ENCODE data around the gene IL12RB1. TPM values are rescaled to one million over a fixed set of nuclear protein-coding genes. Genes with fewer than 3 reads are reported as not detected.

The IL12RB1 gene
- total and polyA plus RNA-seq, 2 of the 13 experiments (the other 11 are each of a cell fraction or from before 2014, with no cell fraction given) = 0.03 to 0.04 TPM

- TF ChIP-seq GMEB1 (CRISPR knock-in tag; IDR thresholded peaks at IDR 0.05; ENCODE audit: borderline replicate concordance) (no peak), HOXA5 (CRISPR knock-in tag; IDR thresholded peaks at IDR 0.05) (0 out of 2 replicates have a peak, but pooled peaks have one; percentile 62), DMAP1 (CRISPR knock-in tag; IDR thresholded peaks at IDR 0.05) (no peak), MEIS1 (CRISPR knock-in tag; IDR thresholded peaks at IDR 0.05; ENCODE audit: borderline replicate concordance) (no peak), PHB2 (IDR thresholded peaks at IDR 0.05; ENCODE audit: partially characterized antibody) (no peak), ZBTB43 (CRISPR knock-in tag; conservative IDR thresholded peaks at IDR 0.05) (no peak), ZNF224 (CRISPR knock-in tag; IDR thresholded peaks at IDR 0.05) (no peak), ZNF431 (CRISPR knock-in tag; IDR thresholded peaks at IDR 0.05; ENCODE audit: borderline replicate concordance, low read depth) (0 out of 2 replicates have a peak, but pooled peaks have one; percentile 42), ZNF333 (CRISPR knock-in tag; IDR thresholded peaks at IDR 0.05; ENCODE audit: borderline replicate concordance) (no peak), SIX4 (CRISPR knock-in tag; IDR thresholded peaks at IDR 0.05) (no peak), SKI (IDR thresholded peaks at IDR 0.05; ENCODE audit: partially characterized antibody) (peak; percentile 46), ZC3H13 (CRISPR knock-in tag; IDR thresholded peaks at IDR 0.05) (no peak), ZNF138 (CRISPR knock-in tag; IDR thresholded peaks at IDR 0.05; ENCODE audit: low read depth) (no peak), HNRNPK (IDR thresholded peaks at IDR 0.05; ENCODE audit: low read depth, low read length, poor library complexity, severe bottlenecking) (peak; percentile 34), ZBTB3 (CRISPR knock-in tag; IDR thresholded peaks at IDR 0.05; ENCODE audit: borderline replicate concordance, low read depth) (no peak), ZBTB7B (CRISPR knock-in tag; IDR thresholded peaks at IDR 0.05) (no peak), NFKB2 (CRISPR knock-in tag; IDR thresholded peaks at IDR 0.05; ENCODE audit: borderline replicate concordance) (no peak; the same call in 1 of the 2 replicates), CBX1 (IDR thresholded peaks at IDR 0.05; ENCODE audit: low read depth) (no peak), MEIS2 (CRISPR knock-in tag; IDR thresholded peaks at IDR 0.05) (0 out of 2 replicates have a peak, but pooled peaks have one; percentile 38), ZNF652 (CRISPR knock-in tag; IDR thresholded peaks at IDR 0.05; ENCODE audit: borderline replicate concordance, low read depth) (no peak), ZNF792 (CRISPR knock-in tag; IDR thresholded peaks at IDR 0.05) (0 out of 2 replicates have a peak, but pooled peaks have one; percentile 10), YY1 (IDR thresholded peaks at IDR 0.05; ENCODE audit: insufficient read depth, insufficient replicate concordance, low read depth, low read length) (peak; percentile 34), POLR2A (IDR thresholded peaks at IDR 0.05; ENCODE audit: insufficient read depth in 1 of 2, low read depth in 2 of 2, low read length in 2 of 2) (peak; percentile 49 to 77; a peak in 2 of 4 replicates), SMAD1 (CRISPR knock-in tag; IDR thresholded peaks at IDR 0.05; ENCODE audit: borderline replicate concordance, low read depth) (no peak; the same call in 1 of the 2 replicates), AGO2 (optimal IDR thresholded peaks at IDR 0.05; ENCODE audit: low read depth, low read length) (no peak), ELF3 (CRISPR knock-in tag; IDR thresholded peaks at IDR 0.05) (0 out of 2 replicates have a peak, but pooled peaks have one; percentile 4)
Measured at GRCh38 chr19:18109733-18110608, 23.2 kb upstream of the IL12RB1 start (continued).
